K562 (cell line): Measurements from ENCODE around the gene WDR18. TPM values are rescaled to one million over a fixed set of nuclear protein-coding genes. Genes with fewer than 3 reads are reported as not detected.
A peak's percentile ranks its signal among the peaks of the same experiment; 100 is the strongest.

Source experiments
- ARID4B ChIP-seq: sonication (generic); formaldehyde crosslinking; IDR thresholded peaks from 2 replicates; pipeline ENCODE4 v1.8.0; 2022; ENCODE audit warnings: mild to moderate bottlenecking, missing genetic modification reagents
- BHLHE40 ChIP-seq: IDR thresholded peaks from 2 replicates; pipeline ENCODE4 v1.6.1; 2011; ENCODE audit warnings: low read length, improper control_type of control experiment
- CEBPZ ChIP-seq: fragments of 150-350 bp; IDR thresholded peaks from 2 replicates; pipeline ENCODE4 v1.6.1; 2014; ENCODE audit warnings: low read depth, mild to moderate bottlenecking, low read length, borderline replicate concordance
- HCFC1 ChIP-seq: IDR thresholded peaks from 2 replicates; pipeline ENCODE4 v1.6.1; 2012; ENCODE audit warnings: low read depth, low read length, improper control_type of control experiment
- MAX ChIP-seq: sonication (generic); formaldehyde crosslinking; IDR thresholded peaks from 2 replicates; pipeline ENCODE4 v1.9.0; 2022; ENCODE audit warnings: mild to moderate bottlenecking, missing genetic modification reagents
- NR2C1 ChIP-seq, 2 experiments: fragments of 450-650 bp; IDR thresholded peaks; 2 replicates each; pipeline ENCODE4 v1.6.1; 2017; ENCODE audit warnings: mild to moderate bottlenecking in 2 of 2, antibody characterized with exemption in 1 of 2, inconsistent platforms in 1 of 2, missing compliant biosample characterization in 1 of 2, missing genetic modification characterization in 1 of 2
- PML ChIP-seq: IDR thresholded peaks from 2 replicates; pipeline ENCODE4 v1.6.1; 2012; ENCODE audit warnings: low read length, inconsistent platforms
- TAF1 ChIP-seq: IDR thresholded peaks from 2 replicates; pipeline ENCODE4 v1.6.1; 2011; ENCODE audit warnings: mild to moderate bottlenecking, low read length, moderate library complexity; ENCODE audit not compliant: insufficient read depth, control insufficient read depth, severe bottlenecking; ENCODE audit errors: extremely low read depth
- TFE3 ChIP-seq: fragments of 450-650 bp; formaldehyde crosslinking; IDR thresholded peaks from 2 replicates; pipeline ENCODE4 v1.4.0; 2020; ENCODE audit warnings: mild to moderate bottlenecking, mixed read lengths
- TRIM24 ChIP-seq, 2 experiments: fragments of 450-650 bp; IDR thresholded peaks; 2 replicates each; pipeline ENCODE4 v1.6.1; 2016
- ZBTB33 ChIP-seq: sonication (generic); formaldehyde crosslinking; IDR thresholded peaks from 2 replicates; pipeline ENCODE4 v1.8.1; 2023; ENCODE audit warnings: mild to moderate bottlenecking, missing genetic modification reagents
- ZNF696 ChIP-seq: fragments of 250-450 bp; sonication (Bioruptor Pico); conservative IDR thresholded peaks from 2 replicates; pipeline ENCODE4 v1.4.0; 2020; ENCODE audit warnings: mild to moderate bottlenecking, moderate library complexity
- polyA plus RNA-seq, 8 experiments: library from polyadenylated mRNA; depleted of rRNA in 4 of 8; stranded (reverse) in 5 of 8; unstranded in 3 of 8; fragments of >200 nt; fragmentation: Nextera tagmentation in 2 of 8; fragmentation: Illumina TruSeq in 1 of 8; extraction: Ambion mirVana in 2 of 8; extraction: Trizol in 1 of 8; gene quantifications; 2 replicates each; pipeline versions ENCODE4 v1.2.1 to v1.2.3, GENCODE V29; 2011 to 2014; ENCODE audit warnings: inconsistent platforms in 1 of 8, missing spikeins in 1 of 8
- total RNA-seq, 7 experiments: library from RNA; depleted of rRNA in 6 of 7; stranded (reverse); fragments of >200 nt in 6 of 7; fragmentation: Illumina TruSeq in 2 of 7; extraction: Trizol in 2 of 7; gene quantifications; 2 replicates each; pipeline versions ENCODE4 v1.2.1 to v1.2.3, GENCODE V29; 2011 to 2021; ENCODE audit warnings: low replicate concordance in 1 of 7

The WDR18 gene
- total and polyA plus RNA-seq, 9 of the 15 experiments (the other 6 are each of a cell fraction or from before 2014, with no cell fraction given) = 0.65 to 181 (median 30.1) TPM

GRCh38 chr19:984165-984967 lies at the start of gene WDR18 (continued):
- TF ChIP-seq CEBPZ = no peak
- peak; percentile 53 for TF ChIP-seq TAF1
- TF ChIP-seq MAX (CRISPR knock-in tag) = peak; percentile 98
- TF ChIP-seq ARID4B (CRISPR knock-in tag) = peak; percentile 100
- no peak for TF ChIP-seq ZNF696 (CRISPR knock-in tag)
- TF ChIP-seq PML = peak; percentile 47; the same call in 1 of the 2 replicates
- TF ChIP-seq ZBTB33 (CRISPR knock-in tag) = peak; percentile 46; the same call in 1 of the 2 replicates
- TF ChIP-seq BHLHE40 = peak; percentile 52; the same call in 1 of the 2 replicates
- peak; percentile 83 for TF ChIP-seq NR2C1 (IDR thresholded peaks at IDR 0.05)
- TF ChIP-seq NR2C1 (tag; IDR thresholded peaks at IDR 0.05) = peak; percentile 84
- peak; percentile 92 for TF ChIP-seq HCFC1
- no peak for TF ChIP-seq TFE3 (CRISPR knock-in tag)
- TF ChIP-seq TRIM24 (IDR thresholded peaks at IDR 0.05) = 0 out of 4 replicates have a peak, but pooled peaks of 1 of the 2 experiments have one; percentile 11
